ENCODE results near the gene DERL3. TPM values are rescaled to one million over a fixed set of nuclear protein-coding genes. Genes with fewer than 3 reads are reported as not detected.

The DERL3 gene
- total RNA-seq, 2 experiments from 2014 or later, result 0.66 to 0.98 TPM

DNA sequence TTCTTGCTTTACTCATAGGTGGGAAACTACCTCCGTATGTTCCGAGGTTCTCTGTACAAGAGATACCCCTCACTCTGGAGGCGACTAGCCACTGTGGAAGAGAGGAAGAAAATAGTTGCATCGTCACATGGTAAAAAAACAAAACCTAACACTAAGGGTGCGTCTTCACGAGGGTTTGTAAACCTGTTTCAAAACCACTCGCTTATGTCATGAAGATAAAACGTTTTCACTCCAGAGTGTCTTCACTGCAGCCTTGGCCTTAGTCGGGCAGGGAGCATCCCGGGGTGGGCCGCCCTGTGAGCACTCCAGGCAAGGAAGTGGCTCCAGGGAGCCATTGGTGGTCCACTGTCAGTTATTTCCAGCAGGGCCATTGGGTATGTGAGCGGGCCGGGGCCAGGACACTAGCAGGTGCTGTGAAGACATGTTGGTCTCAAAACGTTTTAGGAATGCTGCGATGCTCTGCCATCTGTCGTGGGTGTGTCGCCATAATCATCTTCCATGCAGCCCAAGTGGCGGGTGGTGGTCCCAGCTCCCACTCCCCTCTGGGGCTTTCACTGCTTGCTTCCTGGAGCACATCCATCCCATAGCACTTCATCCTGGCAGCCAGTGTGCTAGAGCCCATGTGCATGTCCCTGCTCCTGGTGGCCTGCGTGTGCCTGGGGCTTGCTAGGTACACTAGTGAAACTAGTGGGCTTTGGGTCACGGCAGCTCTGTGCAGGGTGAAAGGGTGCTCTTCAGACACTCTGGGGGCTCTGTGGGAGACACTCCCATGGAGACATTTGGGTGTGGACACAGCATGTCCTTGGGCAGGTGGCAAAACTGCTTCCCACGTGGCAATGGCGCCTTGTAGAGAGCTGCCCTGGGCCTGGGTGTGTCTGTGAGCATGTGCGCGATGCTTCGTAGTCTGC, 46.8 kb downstream of the DERL3 start:
- peaks cover 52% of the 10 kb centered on the region for H3K36me3 ChIP-seq (ENCODE audit: insufficient read depth, low read length)
- H3K4me3 Mint-ChIP-seq, result peak overlapping the region; percentile 25

DNA sequence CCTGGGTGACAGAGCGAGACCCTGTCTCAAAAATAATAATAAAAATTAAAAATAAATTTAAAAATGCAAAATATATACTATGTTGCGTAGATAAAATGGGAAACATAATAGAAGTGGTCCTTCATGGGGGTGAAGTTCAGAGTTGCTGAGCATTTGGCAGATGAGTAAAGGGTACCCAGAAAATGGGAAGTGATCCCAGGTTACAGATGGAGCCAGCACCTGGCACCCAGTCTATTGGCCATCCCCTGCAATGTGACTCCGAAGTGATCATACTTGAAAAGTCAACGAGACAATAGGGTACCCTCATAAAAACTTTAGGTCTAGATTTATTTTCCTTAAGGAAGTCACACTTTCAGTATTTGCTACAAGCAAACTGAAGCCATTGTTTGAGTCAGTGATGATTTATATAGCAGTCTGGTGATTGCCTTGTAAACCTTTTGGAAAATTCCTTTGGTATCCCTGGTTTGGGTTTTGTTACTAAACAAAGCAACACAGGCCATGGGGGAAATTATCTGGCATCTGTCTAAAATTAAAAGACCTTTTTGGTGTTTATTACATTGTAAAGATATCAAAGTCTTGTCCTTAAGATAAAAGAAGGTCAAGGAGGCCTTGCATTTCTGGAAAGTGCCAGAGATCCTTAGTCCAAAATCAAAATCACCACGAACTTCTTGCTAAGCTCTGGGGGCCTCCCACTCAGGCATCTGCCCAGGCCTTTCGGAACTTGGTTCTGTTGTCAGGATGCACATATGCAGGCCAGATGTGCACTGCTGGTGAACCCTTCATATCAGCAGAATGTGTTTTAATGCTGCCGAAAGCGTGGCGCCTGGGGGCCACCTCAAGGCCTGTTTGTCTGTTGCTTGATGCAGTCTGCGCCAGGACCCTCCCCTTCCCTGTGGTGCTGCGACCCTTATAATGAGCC, 47.7 kb downstream of the DERL3 start:
- peak in 1 of 14 experiments; percentile 2 for DNase-seq
- TF ChIP-seq, protein P1, sequence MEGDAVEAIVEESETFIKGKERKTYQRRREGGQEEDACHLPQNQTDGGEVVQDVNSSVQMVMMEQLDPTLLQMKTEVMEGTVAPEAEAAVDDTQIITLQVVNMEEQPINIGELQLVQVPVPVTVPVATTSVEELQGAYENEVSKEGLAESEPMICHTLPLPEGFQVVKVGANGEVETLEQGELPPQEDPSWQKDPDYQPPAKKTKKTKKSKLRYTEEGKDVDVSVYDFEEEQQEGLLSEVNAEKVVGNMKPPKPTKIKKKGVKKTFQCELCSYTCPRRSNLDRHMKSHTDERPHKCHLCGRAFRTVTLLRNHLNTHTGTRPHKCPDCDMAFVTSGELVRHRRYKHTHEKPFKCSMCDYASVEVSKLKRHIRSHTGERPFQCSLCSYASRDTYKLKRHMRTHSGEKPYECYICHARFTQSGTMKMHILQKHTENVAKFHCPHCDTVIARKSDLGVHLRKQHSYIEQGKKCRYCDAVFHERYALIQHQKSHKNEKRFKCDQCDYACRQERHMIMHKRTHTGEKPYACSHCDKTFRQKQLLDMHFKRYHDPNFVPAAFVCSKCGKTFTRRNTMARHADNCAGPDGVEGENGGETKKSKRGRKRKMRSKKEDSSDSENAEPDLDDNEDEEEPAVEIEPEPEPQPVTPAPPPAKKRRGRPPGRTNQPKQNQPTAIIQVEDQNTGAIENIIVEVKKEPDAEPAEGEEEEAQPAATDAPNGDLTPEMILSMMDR (IDR thresholded peaks at IDR 0.05), result no peak
- no peaks in the 10 kb centered on the region for H3K27me3 ChIP-seq (ENCODE audit: control insufficient read depth in 1 of 2, insufficient read depth in 2 of 2, low read length in 2 of 2)
- POLR2A ChIA-PET, result no interaction called here
- H3K27ac ChIP-seq (ENCODE audit: low read depth in 1 of 2, low read length in 2 of 2), result no peak overlapping the region
- H3K9me3 Mint-ChIP-seq, result no peaks in the 10 kb centered on the region
- peaks cover 55% of the 10 kb centered on the region for H3K36me3 Mint-ChIP-seq (ENCODE audit: low read depth)
- H3K36me3 ChIP-seq (ENCODE audit: insufficient read depth, low read length), result peaks cover 45% of the 10 kb centered on the region
- CTCF ChIA-PET, result no interaction called here
- intact Hi-C loops (cut with DNase I, micrococcal nuclease), result no loop called here
- ATAC-seq (ENCODE audit: poor library complexity), result no peak
- no peak overlapping the region for H3K27ac Mint-ChIP-seq
- no peaks in the 10 kb centered on the region for H3K9me3 ChIP-seq (ENCODE audit: control insufficient read depth in 1 of 2, insufficient read depth in 1 of 2, low read length in 2 of 2)
- no peak overlapping the region for H3K4me3 ChIP-seq (ENCODE audit: low read length)
- H3K4me1 ChIP-seq (ENCODE audit: insufficient read depth, low read length), result peaks cover 44% of the 10 kb centered on the region
- no peak overlapping the region for H3K4me3 Mint-ChIP-seq
- H3K4me1 Mint-ChIP-seq (ENCODE audit: low read depth), result peaks cover 41% of the 10 kb centered on the region
- no peaks in the 10 kb centered on the region for H3K27me3 Mint-ChIP-seq

More for the DNA sequence above, 46.8 kb downstream of the DERL3 start:
- ChIA-PET POLR2A (no interaction called here), CTCF (no interaction called here)
- Mint-ChIP-seq H3K4me1 (ENCODE audit: low read depth) (peaks cover 33% of the 10 kb centered on the region), H3K27ac (no peak overlapping the region), H3K36me3 (ENCODE audit: low read depth) (peaks cover 62% of the 10 kb centered on the region), H3K27me3 (no peaks in the 10 kb centered on the region), H3K9me3 (no peaks in the 10 kb centered on the region)
- H3K27ac ChIP-seq (ENCODE audit: low read depth in 1 of 2, low read length in 2 of 2), result no peak overlapping the region
- no peak overlapping the region for H3K4me3 ChIP-seq (ENCODE audit: low read length)
- peak in 1 of 14 experiments; percentile 6 for DNase-seq
- peaks cover 38% of the 10 kb centered on the region for H3K4me1 ChIP-seq (ENCODE audit: insufficient read depth, low read length)
- intact Hi-C loops (cut with DNase I, micrococcal nuclease), result no loop called here
- no peaks in the 10 kb centered on the region for H3K27me3 ChIP-seq (ENCODE audit: control insufficient read depth in 1 of 2, insufficient read depth in 2 of 2, low read length in 2 of 2)
- TF ChIP-seq, protein P1 (IDR thresholded peaks at IDR 0.05), result no peak
- ATAC-seq (ENCODE audit: poor library complexity), result no peak
- no peaks in the 10 kb centered on the region for H3K9me3 ChIP-seq (ENCODE audit: control insufficient read depth in 1 of 2, insufficient read depth in 1 of 2, low read length in 2 of 2)

DNA sequence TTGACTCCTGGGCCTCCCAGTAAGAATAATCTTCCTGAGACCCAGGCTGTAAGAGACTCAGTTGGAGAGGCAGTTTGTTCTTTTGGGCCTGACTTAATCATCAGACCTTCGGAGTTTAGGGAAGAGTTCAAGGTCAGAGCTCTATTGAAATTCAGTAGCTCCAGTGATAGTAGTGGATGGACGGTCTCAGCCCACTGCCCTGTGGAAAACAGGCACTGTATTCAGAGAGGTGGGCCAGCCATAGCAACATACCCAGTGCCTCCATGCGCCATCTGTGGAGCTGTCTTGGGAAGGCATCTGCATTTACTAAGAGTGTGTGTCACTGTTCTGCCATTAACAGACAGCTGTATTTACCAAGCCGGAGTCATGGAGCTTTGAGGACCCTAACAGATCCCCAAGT, 49.2 kb downstream of the DERL3 start:
- Histone ChIP-seq H3K27me3 (ENCODE audit: control insufficient read depth in 1 of 2, insufficient read depth in 2 of 2, low read length in 2 of 2) (no peaks in the 10 kb centered on the region), H3K4me1 (ENCODE audit: insufficient read depth, low read length) (peaks cover 46% of the 10 kb centered on the region), H3K27ac (ENCODE audit: low read depth in 1 of 2, low read length in 2 of 2) (no peak overlapping the region), H3K9me3 (ENCODE audit: control insufficient read depth in 1 of 2, insufficient read depth in 1 of 2, low read length in 2 of 2) (no peaks in the 10 kb centered on the region), H3K4me3 (ENCODE audit: low read length) (no peak overlapping the region), H3K36me3 (ENCODE audit: insufficient read depth, low read length) (peaks cover 36% of the 10 kb centered on the region)
- H3K27me3 Mint-ChIP-seq, result no peaks in the 10 kb centered on the region
- POLR2A ChIA-PET, result interaction anchor here (0.7 kb wide), 1 partner anchor 93 kb away, joined by 3 read pairs; no protein-coding TSS in a partner anchor
- peak overlapping the region; percentile 42 for H3K27ac Mint-ChIP-seq
- intact Hi-C loops (cut with DNase I, micrococcal nuclease), result loop anchor here (5.0 to 10.0 kb wide), 4 partner anchors 68 to 225 kb away; partner anchors contain the start of genes CABIN1 (in 2 of the 2) and SLC2A11 (in 1 of the 2)
- DNase-seq (peak in 1 of 14 experiments; percentile 7), ATAC-seq (ENCODE audit: poor library complexity) (no peak)
- TF ChIP-seq, protein P1 (IDR thresholded peaks at IDR 0.05), result no peak
- H3K9me3 Mint-ChIP-seq, result no peaks in the 10 kb centered on the region
- peaks cover 47% of the 10 kb centered on the region for H3K36me3 Mint-ChIP-seq (ENCODE audit: low read depth)
- peaks cover 42% of the 10 kb centered on the region for H3K4me1 Mint-ChIP-seq (ENCODE audit: low read depth)
- CTCF ChIA-PET, result interaction anchor here (2.2 kb wide), 1 partner anchor 19 kb away, joined by 7 read pairs; no protein-coding TSS in a partner anchor
- H3K4me3 Mint-ChIP-seq, result peak overlapping the region; percentile 67
